Dendritic cell treated with granulocyte-macrophage colony-stimulating factor and Interleukin-4, amounts not matched to agents 40 ng/mL and 50 ng/mL, for 4 days (primary cell): ENCODE results near the gene SLC17A7.
"Not testable (repeated sequence)": the region's sequence is repeated elsewhere in the genome, so short reads cannot be mapped to it uniquely, and the experiment has no call there.

ENCODE experiments used
- H3K27ac Mint-ChIP-seq: one replicate; pipeline ENCODE4 v1.8.0; 2022; ENCODE audit warnings: mild to moderate bottlenecking, mixed read lengths
- H3K27me3 Mint-ChIP-seq: one replicate; pipeline ENCODE4 v1.8.0; 2022; ENCODE audit warnings: mild to moderate bottlenecking, mixed read lengths
- H3K36me3 Mint-ChIP-seq: one replicate; pipeline ENCODE4 v1.8.0; 2022; ENCODE audit warnings: low read depth, mixed read lengths
- H3K4me1 Mint-ChIP-seq: one replicate; pipeline ENCODE4 v1.8.0; 2022; ENCODE audit warnings: low read depth, mixed read lengths
- H3K4me3 Mint-ChIP-seq: one replicate; pipeline ENCODE4 v1.8.0; 2022; ENCODE audit warnings: mild to moderate bottlenecking, moderate library complexity, mixed read lengths
- H3K9me3 Mint-ChIP-seq: one replicate; pipeline ENCODE4 v1.8.0; 2022; ENCODE audit warnings: mixed read lengths
- intact Hi-C: fragments of 100-400 bp; cut with micrococcal nuclease; formaldehyde crosslinking; loops from one replicate; pipeline ENCODE4 v1.15.0; 2022

Gene SLC17A7

GRCh38 chr19:49462492-49462891 lies 21.2 kb upstream of the SLC17A7 start:
- no peak overlapping the region for H3K27ac Mint-ChIP-seq
- peaks cover 86% of the 10 kb centered on the region for H3K36me3 Mint-ChIP-seq
- no peak overlapping the region for H3K4me3 Mint-ChIP-seq
- intact Hi-C loops = no loop called here
- peaks cover 4% of the 10 kb centered on the region for H3K4me1 Mint-ChIP-seq
- no peaks in the 10 kb centered on the region for H3K27me3 Mint-ChIP-seq
- H3K9me3 Mint-ChIP-seq = no peaks in the 10 kb centered on the region

- no peaks in the 10 kb centered on the region for H3K9me3 Mint-ChIP-seq
- no peak overlapping the region for H3K4me3 Mint-ChIP-seq
- H3K4me1 Mint-ChIP-seq = peaks cover 12% of the 10 kb centered on the region
- peaks cover 87% of the 10 kb centered on the region for H3K36me3 Mint-ChIP-seq
- H3K27ac Mint-ChIP-seq = no peak overlapping the region
- no peaks in the 10 kb centered on the region for H3K27me3 Mint-ChIP-seq
- intact Hi-C loops = no loop called here
Observed at GRCh38 chr19:49461656-49462055, 20.3 kb upstream of the SLC17A7 start.

- Mint-ChIP-seq H3K36me3 (peaks cover 87% of the 10 kb centered on the region), H3K4me1 (peaks cover 16% of the 10 kb centered on the region)
- H3K9me3 Mint-ChIP-seq, H3K27ac Mint-ChIP-seq, H3K4me3 Mint-ChIP-seq, H3K27me3 Mint-ChIP-seq, intact Hi-C loops: not testable (repeated sequence)
Observed at GRCh38 chr19:49461130-49461529, 19.8 kb upstream of the SLC17A7 start.

GRCh38 chr19:49459388-49459787 lies 18.1 kb upstream of the SLC17A7 start:
- intact Hi-C loops = no loop called here
- Mint-ChIP-seq H3K4me3 (no peak overlapping the region), H3K4me1 (peaks cover 24% of the 10 kb centered on the region), H3K9me3 (no peaks in the 10 kb centered on the region), H3K27me3 (no peaks in the 10 kb centered on the region), H3K27ac (peak overlapping the region; percentile 22), H3K36me3 (peaks cover 82% of the 10 kb centered on the region)

- H3K27ac Mint-ChIP-seq = peak overlapping the region; percentile 18
- H3K36me3 Mint-ChIP-seq = peaks cover 82% of the 10 kb centered on the region
- no peaks in the 10 kb centered on the region for H3K9me3 Mint-ChIP-seq
- H3K27me3 Mint-ChIP-seq = no peaks in the 10 kb centered on the region
- intact Hi-C loops = no loop called here
- H3K4me1 Mint-ChIP-seq = peaks cover 30% of the 10 kb centered on the region
- no peak overlapping the region for H3K4me3 Mint-ChIP-seq
Observed at GRCh38 chr19:49458567-49458903, 17.2 kb upstream of the SLC17A7 start.

GRCh38 chr19:49456326-49456725 lies 15.0 kb upstream of the SLC17A7 start:
- Mint-ChIP-seq H3K27me3 (no peaks in the 10 kb centered on the region), H3K9me3 (no peaks in the 10 kb centered on the region), H3K36me3 (peaks cover 78% of the 10 kb centered on the region), H3K27ac (peak overlapping the region; percentile 18), H3K4me3 (no peak overlapping the region), H3K4me1 (peaks cover 33% of the 10 kb centered on the region)
- intact Hi-C loops = no loop called here

- Mint-ChIP-seq H3K27ac (no peak overlapping the region), H3K27me3 (no peaks in the 10 kb centered on the region), H3K36me3 (peaks cover 78% of the 10 kb centered on the region), H3K4me1 (peaks cover 36% of the 10 kb centered on the region), H3K4me3 (no peak overlapping the region), H3K9me3 (no peaks in the 10 kb centered on the region)
- intact Hi-C loops = no loop called here
Observed at GRCh38 chr19:49455773-49456172, 14.4 kb upstream of the SLC17A7 start.

- H3K4me1 Mint-ChIP-seq = peaks cover 56% of the 10 kb centered on the region
- H3K27me3 Mint-ChIP-seq = no peaks in the 10 kb centered on the region
- intact Hi-C loops = loop anchor here (1.0 to 5.0 kb wide), 2 partner anchors 34 to 189 kb away; partner anchors contain the start of genes RPL13A, RRAS and SCAF1
- H3K4me3 Mint-ChIP-seq = peak overlapping the region; percentile 99
- no peaks in the 10 kb centered on the region for H3K9me3 Mint-ChIP-seq
- H3K27ac Mint-ChIP-seq = peak overlapping the region; percentile 98
- H3K36me3 Mint-ChIP-seq = peaks cover 78% of the 10 kb centered on the region
Observed at GRCh38 chr19:49453757-49454240, 12.5 kb upstream of the SLC17A7 start.

GRCh38 chr19:49453013-49453756 lies 11.9 kb upstream of the SLC17A7 start, which contains the start of gene ALDH16A1:
Gene ALDH16A1, plus strand, starts transcription at chr19:49453225. Its CDS starts 107 bp downstream, at chr19:49453332.
- H3K4me1 Mint-ChIP-seq = peaks cover 62% of the 10 kb centered on the region

GRCh38 chr19:49451430-49452181 lies 10.3 kb upstream of the SLC17A7 start, which contains the start of gene PIH1D1:
Gene PIH1D1, minus strand, starts transcription at chr19:49451814. Its CDS starts 240 bp downstream, at chr19:49451574.
- H3K4me1 Mint-ChIP-seq = peaks cover 66% of the 10 kb centered on the region
- no peaks in the 10 kb centered on the region for H3K27me3 Mint-ChIP-seq
- H3K9me3 Mint-ChIP-seq = no peaks in the 10 kb centered on the region
- peak within 1 kb of the TSS; percentile 98 for H3K27ac Mint-ChIP-seq
- peak within 1 kb of the TSS; percentile 99 for H3K4me3 Mint-ChIP-seq
- H3K36me3 Mint-ChIP-seq = peaks cover 84% of the 10 kb centered on the region
- intact Hi-C loops = loop anchor here (1.0 to 5.0 kb wide), 2 partner anchors 8 to 191 kb away; partner anchors contain the start of genes RRAS and SCAF1

More at GRCh38 chr19:49453013-49453756, 11.9 kb upstream of the SLC17A7 start, which contains the start of gene ALDH16A1:
- H3K27ac Mint-ChIP-seq = peak within 1 kb of the TSS; percentile 98
- no peaks in the 10 kb centered on the region for H3K27me3 Mint-ChIP-seq
- H3K4me3 Mint-ChIP-seq = peak within 1 kb of the TSS; percentile 99
- H3K36me3 Mint-ChIP-seq = peaks cover 82% of the 10 kb centered on the region
- H3K9me3 Mint-ChIP-seq = no peaks in the 10 kb centered on the region
- intact Hi-C loops = loop anchor here (1.0 to 5.0 kb wide), 2 partner anchors 34 to 189 kb away; partner anchors contain the start of genes RPL13A, RRAS and SCAF1

GRCh38 chr19:49450405-49450804 lies 9.1 kb upstream of the SLC17A7 start:
- intact Hi-C loops = loop anchor here (5.0 kb wide), 1 partner anchor 192 kb away; the partner anchor contains the start of genes RRAS and SCAF1
- Mint-ChIP-seq H3K36me3 (peaks cover 82% of the 10 kb centered on the region), H3K4me3 (peak overlapping the region; percentile 95), H3K27me3 (no peaks in the 10 kb centered on the region), H3K27ac (peak overlapping the region; percentile 98), H3K9me3 (no peaks in the 10 kb centered on the region), H3K4me1 (peaks cover 70% of the 10 kb centered on the region)

GRCh38 chr19:49448432-49448786 lies 7.1 kb upstream of the SLC17A7 start:
- H3K9me3 Mint-ChIP-seq = no peaks in the 10 kb centered on the region
- intact Hi-C loops = no loop called here
- peaks cover 76% of the 10 kb centered on the region for H3K4me1 Mint-ChIP-seq
- H3K27me3 Mint-ChIP-seq = no peaks in the 10 kb centered on the region
- H3K4me3 Mint-ChIP-seq = no peak overlapping the region
- H3K27ac Mint-ChIP-seq = peak overlapping the region; percentile 50
- peaks cover 67% of the 10 kb centered on the region for H3K36me3 Mint-ChIP-seq

GRCh38 chr19:49447485-49448431 lies 6.4 kb upstream of the SLC17A7 start:
- H3K27ac Mint-ChIP-seq = peak overlapping the region; percentile 50
- H3K4me3 Mint-ChIP-seq = no peak overlapping the region

More at GRCh38 chr19:49447485-49448431, 6.4 kb upstream of the SLC17A7 start:
- Mint-ChIP-seq H3K36me3 (peaks cover 61% of the 10 kb centered on the region), H3K27me3 (peaks cover under 1% of the 10 kb centered on the region), H3K9me3 (no peaks in the 10 kb centered on the region), H3K4me1 (peaks cover 76% of the 10 kb centered on the region)
- intact Hi-C loops = no loop called here
